Type B pancreatic cell (in vitro differentiated cells): ENCODE data around the gene CYB5RL. TPM values are rescaled to one million over a fixed set of nuclear protein-coding genes. Genes with fewer than 3 reads are reported as not detected.
A peak's percentile ranks its signal among the peaks of the same experiment; 100 is the strongest.

Experiments used
- DNase-seq: peaks from one replicate; pipeline ENCODE4 v3.0.0; 2021; ENCODE audit warnings: mixed read lengths; ENCODE audit not compliant: unreplicated experiment; ENCODE audit errors: extremely low spot score
- H3K27ac Mint-ChIP-seq: 2 replicates; pipeline ENCODE4 v1.8.0; 2021; ENCODE audit warnings: mild to moderate bottlenecking, mixed read lengths
- H3K27me3 Mint-ChIP-seq: 2 replicates; pipeline ENCODE4 v1.8.0; 2021; ENCODE audit warnings: mixed read lengths
- H3K36me3 Mint-ChIP-seq: 2 replicates; pipeline ENCODE4 v1.8.0; 2021; ENCODE audit warnings: mixed read lengths
- H3K4me1 Mint-ChIP-seq: one replicate; pipeline ENCODE4 v1.8.0; 2021; ENCODE audit warnings: mixed read lengths; ENCODE audit not compliant: unreplicated experiment
- H3K4me3 Mint-ChIP-seq: 2 replicates; pipeline ENCODE4 v1.8.0; 2021; ENCODE audit warnings: mild to moderate bottlenecking, mixed read lengths
- H3K9me3 Mint-ChIP-seq: 2 replicates; pipeline ENCODE4 v1.8.0; 2021; ENCODE audit warnings: mixed read lengths
- total RNA-seq: library from RNA; stranded (reverse); gene quantifications from 2 replicates; pipeline ENCODE4 v1.2.1, GENCODE V29; 2021; ENCODE audit warnings: low replicate concordance
- TF ChIP-seq, protein P1 (sequence below): fragments of 200-600 bp; sonication (generic); conservative IDR thresholded peaks from 2 replicates; pipeline ENCODE4 v1.5.0; 2021; ENCODE audit warnings: antibody characterized with exemption, mild to moderate bottlenecking

Gene CYB5RL
- total RNA-seq, 1 donor from 2014 or later, result 10.9 TPM

GRCh38 chr1:54228638-54229079, 28.8 kb upstream of the CYB5RL start:
- no peaks in the 10 kb centered on the region for H3K27me3 Mint-ChIP-seq
- peaks cover 20% of the 10 kb centered on the region for H3K4me1 Mint-ChIP-seq
- H3K9me3 Mint-ChIP-seq, result no peaks in the 10 kb centered on the region
- H3K4me3 Mint-ChIP-seq, result no peak overlapping the region
- peak overlapping the region; percentile 50 for H3K27ac Mint-ChIP-seq
- peaks cover 29% of the 10 kb centered on the region for H3K36me3 Mint-ChIP-seq
- DNase-seq, result no peak
- TF ChIP-seq, protein P1, sequence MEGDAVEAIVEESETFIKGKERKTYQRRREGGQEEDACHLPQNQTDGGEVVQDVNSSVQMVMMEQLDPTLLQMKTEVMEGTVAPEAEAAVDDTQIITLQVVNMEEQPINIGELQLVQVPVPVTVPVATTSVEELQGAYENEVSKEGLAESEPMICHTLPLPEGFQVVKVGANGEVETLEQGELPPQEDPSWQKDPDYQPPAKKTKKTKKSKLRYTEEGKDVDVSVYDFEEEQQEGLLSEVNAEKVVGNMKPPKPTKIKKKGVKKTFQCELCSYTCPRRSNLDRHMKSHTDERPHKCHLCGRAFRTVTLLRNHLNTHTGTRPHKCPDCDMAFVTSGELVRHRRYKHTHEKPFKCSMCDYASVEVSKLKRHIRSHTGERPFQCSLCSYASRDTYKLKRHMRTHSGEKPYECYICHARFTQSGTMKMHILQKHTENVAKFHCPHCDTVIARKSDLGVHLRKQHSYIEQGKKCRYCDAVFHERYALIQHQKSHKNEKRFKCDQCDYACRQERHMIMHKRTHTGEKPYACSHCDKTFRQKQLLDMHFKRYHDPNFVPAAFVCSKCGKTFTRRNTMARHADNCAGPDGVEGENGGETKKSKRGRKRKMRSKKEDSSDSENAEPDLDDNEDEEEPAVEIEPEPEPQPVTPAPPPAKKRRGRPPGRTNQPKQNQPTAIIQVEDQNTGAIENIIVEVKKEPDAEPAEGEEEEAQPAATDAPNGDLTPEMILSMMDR, result no peak

DNA sequence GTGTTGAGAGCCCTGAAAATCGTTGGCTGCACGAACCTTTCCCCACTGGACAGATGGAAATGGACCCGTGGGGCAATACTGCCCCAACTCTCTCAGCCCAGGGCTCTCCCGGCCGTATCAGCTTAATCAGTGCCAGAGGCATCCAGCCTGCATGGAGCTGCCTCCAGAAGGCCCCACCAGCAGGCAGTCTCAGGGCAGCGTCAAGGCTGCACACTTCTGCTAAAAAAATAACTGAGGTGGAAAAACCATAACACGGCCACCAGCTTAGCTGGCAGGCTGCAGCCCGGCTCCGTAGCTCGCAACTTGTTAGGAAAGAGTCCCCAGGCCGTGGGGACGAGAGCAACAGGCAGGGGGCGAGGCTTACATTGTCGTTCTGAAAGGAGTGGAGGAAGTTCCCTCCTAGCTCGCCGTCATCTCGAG, 28.1 kb upstream of the CYB5RL start:
- Mint-ChIP-seq H3K27ac (peak overlapping the region; percentile 50), H3K4me3 (no peak overlapping the region), H3K36me3 (peaks cover 29% of the 10 kb centered on the region), H3K9me3 (no peaks in the 10 kb centered on the region), H3K4me1 (peaks cover 21% of the 10 kb centered on the region), H3K27me3 (no peaks in the 10 kb centered on the region)
- TF ChIP-seq, protein P1, result peak; percentile 44
- DNase-seq, result no peak

GRCh38 chr1:54227091-54227602, 27.3 kb upstream of the CYB5RL start:
- H3K27ac Mint-ChIP-seq, result peak overlapping the region; percentile 50

GRCh38 chr1:54225986-54226559, 26.2 kb upstream of the CYB5RL start:
- Mint-ChIP-seq H3K27me3 (no peaks in the 10 kb centered on the region), H3K9me3 (no peaks in the 10 kb centered on the region), H3K4me1 (peaks cover 26% of the 10 kb centered on the region), H3K36me3 (peaks cover 25% of the 10 kb centered on the region), H3K4me3 (no peak overlapping the region), H3K27ac (peak overlapping the region; percentile 18)
- TF ChIP-seq, protein P1, result no peak
- no peak for DNase-seq

More at GRCh38 chr1:54227091-54227602, 27.3 kb upstream of the CYB5RL start:
- DNase-seq, result no peak
- Mint-ChIP-seq H3K9me3 (no peaks in the 10 kb centered on the region), H3K4me3 (no peak overlapping the region), H3K27me3 (no peaks in the 10 kb centered on the region), H3K36me3 (peaks cover 29% of the 10 kb centered on the region), H3K4me1 (peaks cover 26% of the 10 kb centered on the region)
- TF ChIP-seq, protein P1, result no peak

DNA sequence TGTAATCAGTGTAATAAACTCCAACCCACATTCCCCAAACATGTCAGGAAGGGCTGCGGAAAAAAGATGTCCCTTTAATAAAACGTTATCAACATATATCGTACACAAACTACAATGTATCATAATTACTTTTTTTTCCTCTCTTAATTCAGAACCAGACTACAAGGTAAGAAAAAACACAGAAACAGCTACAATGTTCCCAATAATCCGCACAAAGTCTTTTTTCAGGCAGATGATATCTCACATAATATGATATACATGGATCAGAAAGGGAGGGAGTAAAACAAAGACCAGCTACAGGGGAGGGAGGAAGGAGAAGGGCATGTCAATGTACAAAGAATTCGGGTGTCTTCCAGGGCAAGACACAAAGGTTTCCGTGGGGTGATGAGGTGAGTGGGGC, 25.5 kb upstream of the CYB5RL start:
- Mint-ChIP-seq H3K9me3 (no peaks in the 10 kb centered on the region), H3K27ac (peak overlapping the region; percentile 18), H3K4me1 (peaks cover 26% of the 10 kb centered on the region), H3K36me3 (peaks cover 21% of the 10 kb centered on the region), H3K27me3 (no peaks in the 10 kb centered on the region), H3K4me3 (peak overlapping the region; percentile 20)
- TF ChIP-seq, protein P1, result no peak
- DNase-seq, result no peak
